ENCODE data around the gene TNFRSF21. TPM values are rescaled to one million over a fixed set of nuclear protein-coding genes. Genes with fewer than 3 reads are reported as not detected.

Gene TNFRSF21
- total RNA-seq, 4 donors from 2014 or later = 1.6 to 5.4 (median 3.1) TPM

DNA sequence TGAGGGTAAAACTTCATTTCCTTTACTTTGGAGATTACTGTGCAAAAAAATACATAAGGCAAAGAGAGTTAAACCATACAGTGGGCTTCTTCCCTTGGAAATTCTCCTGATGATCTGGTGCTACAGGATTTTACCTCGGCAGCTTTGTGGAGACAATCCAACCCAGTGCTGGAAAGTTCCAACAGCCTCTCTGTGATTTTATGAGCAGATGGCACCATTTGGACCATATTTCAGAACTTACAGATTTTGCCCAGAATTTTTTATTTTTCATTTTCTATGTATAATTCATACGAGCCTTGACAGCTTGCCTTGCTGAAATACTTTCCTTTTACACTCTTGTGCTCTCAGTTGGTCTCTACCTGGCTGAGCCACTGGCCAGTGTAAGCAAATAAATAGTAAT is 43.3 kb upstream of the TNFRSF21 start:
- intact Hi-C loops (cut with DNase I; ENCODE audit: low total_unique reads) = no loop called here
- TF ChIP-seq, protein P1, sequence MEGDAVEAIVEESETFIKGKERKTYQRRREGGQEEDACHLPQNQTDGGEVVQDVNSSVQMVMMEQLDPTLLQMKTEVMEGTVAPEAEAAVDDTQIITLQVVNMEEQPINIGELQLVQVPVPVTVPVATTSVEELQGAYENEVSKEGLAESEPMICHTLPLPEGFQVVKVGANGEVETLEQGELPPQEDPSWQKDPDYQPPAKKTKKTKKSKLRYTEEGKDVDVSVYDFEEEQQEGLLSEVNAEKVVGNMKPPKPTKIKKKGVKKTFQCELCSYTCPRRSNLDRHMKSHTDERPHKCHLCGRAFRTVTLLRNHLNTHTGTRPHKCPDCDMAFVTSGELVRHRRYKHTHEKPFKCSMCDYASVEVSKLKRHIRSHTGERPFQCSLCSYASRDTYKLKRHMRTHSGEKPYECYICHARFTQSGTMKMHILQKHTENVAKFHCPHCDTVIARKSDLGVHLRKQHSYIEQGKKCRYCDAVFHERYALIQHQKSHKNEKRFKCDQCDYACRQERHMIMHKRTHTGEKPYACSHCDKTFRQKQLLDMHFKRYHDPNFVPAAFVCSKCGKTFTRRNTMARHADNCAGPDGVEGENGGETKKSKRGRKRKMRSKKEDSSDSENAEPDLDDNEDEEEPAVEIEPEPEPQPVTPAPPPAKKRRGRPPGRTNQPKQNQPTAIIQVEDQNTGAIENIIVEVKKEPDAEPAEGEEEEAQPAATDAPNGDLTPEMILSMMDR (IDR thresholded peaks at IDR 0.05) = no peak
- no peak for TF ChIP-seq POLR2A (IDR thresholded peaks at IDR 0.05)
- no peak for DNase-seq (ENCODE audit: low spot score in 2 of 2)
- WGBS, 2 donors = 63 to 65% methylated on average over 2 of the region's 2 CpGs
- no peak overlapping the region for H3K4me3 ChIP-seq (ENCODE audit: low read depth, poor library complexity, severe bottlenecking)

DNA sequence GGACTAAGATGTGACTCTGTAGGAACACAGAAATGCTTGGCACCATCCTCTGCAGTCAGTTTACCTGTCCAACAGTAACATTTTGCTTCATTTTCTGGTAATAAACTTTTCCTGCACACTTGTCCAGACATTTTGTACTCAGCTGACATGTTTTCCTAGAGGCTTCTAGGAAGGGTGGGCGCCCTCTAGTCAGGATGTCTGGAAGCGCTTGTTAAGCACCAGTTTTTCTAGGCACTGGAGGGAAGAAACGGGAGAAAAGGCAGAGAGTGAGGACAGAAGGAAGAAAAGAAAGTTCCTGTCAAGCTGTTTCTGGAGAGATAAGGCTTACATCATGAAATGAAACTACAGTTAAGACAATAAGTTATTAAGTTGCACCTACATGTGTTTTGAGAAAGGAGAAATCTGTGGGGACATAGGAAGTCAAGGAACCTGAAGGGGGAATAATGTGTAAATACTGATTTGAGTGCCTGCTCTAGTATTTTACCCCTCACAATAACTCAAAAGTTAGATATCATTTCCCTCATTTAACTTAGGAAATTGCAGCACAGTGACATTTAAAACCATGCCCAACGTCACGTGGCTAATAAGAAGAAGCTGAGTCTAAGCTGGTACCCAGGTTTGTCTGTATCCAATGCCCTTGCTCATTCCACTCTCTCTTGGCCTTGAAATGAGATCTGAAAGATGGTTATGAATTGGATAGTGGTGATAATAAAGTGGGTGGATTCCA is 42.7 kb upstream of the TNFRSF21 start:
- no peak for DNase-seq (ENCODE audit: low spot score in 2 of 2)
- TF ChIP-seq POLR2A (IDR thresholded peaks at IDR 0.05) = no peak
- TF ChIP-seq, protein P1 (IDR thresholded peaks at IDR 0.05) = no peak
- 81 to 85% methylated on average over 5 of the region's 5 CpGs for WGBS, 2 donors
- intact Hi-C loops (cut with DNase I; ENCODE audit: low total_unique reads) = no loop called here
- no peak overlapping the region for H3K4me3 ChIP-seq (ENCODE audit: low read depth, poor library complexity, severe bottlenecking)

DNA sequence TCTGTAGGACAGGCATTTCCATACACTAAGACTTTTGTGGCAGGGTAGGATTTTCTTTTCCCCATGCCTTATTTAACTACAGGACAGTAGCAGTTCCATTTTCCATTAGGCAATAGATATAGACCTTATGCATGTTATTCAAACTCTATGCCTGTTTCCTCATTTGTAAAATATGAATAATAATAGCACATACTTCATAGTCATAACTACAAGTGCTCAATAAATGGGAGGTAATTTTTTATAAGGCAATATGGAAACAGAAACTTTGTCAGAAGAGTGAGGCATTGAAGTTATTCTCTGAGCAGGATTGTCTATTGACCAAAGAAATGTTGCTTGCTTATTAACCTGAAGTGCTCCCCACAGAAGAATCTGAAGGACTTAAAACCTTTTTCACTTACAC is 41.9 kb upstream of the TNFRSF21 start:
- intact Hi-C loops (cut with DNase I; ENCODE audit: low total_unique reads) = no loop called here
- no peak overlapping the region for H3K4me3 ChIP-seq (ENCODE audit: low read depth, poor library complexity, severe bottlenecking)
- DNase-seq (ENCODE audit: low spot score in 2 of 2) = no peak
- TF ChIP-seq, protein P1 (IDR thresholded peaks at IDR 0.05) = no peak
- TF ChIP-seq POLR2A (IDR thresholded peaks at IDR 0.05) = no peak

DNA sequence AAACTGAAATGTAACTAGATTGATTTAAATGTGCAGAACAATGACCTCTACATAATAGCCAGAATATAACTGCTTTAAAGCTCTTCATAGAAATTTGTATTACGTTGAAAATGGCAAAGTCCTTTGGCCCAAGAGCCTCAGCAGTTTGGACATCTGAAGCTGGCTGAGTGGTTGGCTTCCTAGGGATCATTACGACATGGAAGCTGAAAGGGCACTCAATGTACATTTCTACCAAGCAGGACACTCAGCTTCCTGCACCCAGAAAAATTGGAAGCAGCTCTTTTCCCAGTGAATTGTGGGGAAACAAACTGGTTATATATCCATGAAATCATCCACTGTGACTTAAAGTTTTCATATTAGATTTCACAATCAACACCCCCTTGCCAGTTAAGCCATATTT is 40.2 kb upstream of the TNFRSF21 start:
- 86 to 93% methylated on average over 2 of the region's 2 CpGs for WGBS, 2 donors
- intact Hi-C loops (cut with DNase I; ENCODE audit: low total_unique reads) = no loop called here
- H3K4me3 ChIP-seq (ENCODE audit: low read depth, poor library complexity, severe bottlenecking) = no peak overlapping the region
- no peak for DNase-seq (ENCODE audit: low spot score in 2 of 2)
- TF ChIP-seq POLR2A (IDR thresholded peaks at IDR 0.05) = no peak
- TF ChIP-seq, protein P1 (IDR thresholded peaks at IDR 0.05) = no peak

DNA sequence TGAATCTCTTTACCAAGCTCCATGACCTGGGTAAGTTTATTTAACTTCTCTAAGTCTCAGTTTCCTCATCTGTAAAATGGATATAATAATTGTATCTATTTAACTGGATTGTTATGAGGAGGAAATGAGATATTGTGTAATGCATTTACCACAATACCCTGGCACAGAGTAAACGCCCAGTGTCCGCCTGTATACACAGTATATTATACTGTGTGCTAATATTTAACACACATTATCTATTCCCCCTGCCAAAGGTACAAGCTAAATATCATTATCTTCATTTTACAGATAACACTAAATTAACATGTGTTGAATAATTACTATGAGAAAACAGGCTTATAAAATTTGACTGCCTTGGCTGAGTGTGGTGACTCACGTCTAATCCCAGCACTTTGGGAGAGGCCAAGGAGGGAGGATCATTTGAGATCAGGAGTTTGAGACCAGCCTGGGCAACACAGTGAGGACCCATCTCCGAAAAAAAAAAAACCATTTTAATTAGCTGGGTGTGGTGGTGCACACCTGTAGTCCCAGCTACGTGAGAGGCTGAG is 38.7 kb upstream of the TNFRSF21 start:
- H3K4me3 ChIP-seq (ENCODE audit: low read depth, poor library complexity, severe bottlenecking) = no peak overlapping the region
- DNase-seq (ENCODE audit: low spot score in 2 of 2) = no peak
- 69 to 78% methylated on average over 5 of the region's 5 CpGs for WGBS, 2 donors
- TF ChIP-seq, protein P1 (IDR thresholded peaks at IDR 0.05) = no peak
- no peak for TF ChIP-seq POLR2A (IDR thresholded peaks at IDR 0.05)
- intact Hi-C loops (cut with DNase I; ENCODE audit: low total_unique reads) = no loop called here

DNA sequence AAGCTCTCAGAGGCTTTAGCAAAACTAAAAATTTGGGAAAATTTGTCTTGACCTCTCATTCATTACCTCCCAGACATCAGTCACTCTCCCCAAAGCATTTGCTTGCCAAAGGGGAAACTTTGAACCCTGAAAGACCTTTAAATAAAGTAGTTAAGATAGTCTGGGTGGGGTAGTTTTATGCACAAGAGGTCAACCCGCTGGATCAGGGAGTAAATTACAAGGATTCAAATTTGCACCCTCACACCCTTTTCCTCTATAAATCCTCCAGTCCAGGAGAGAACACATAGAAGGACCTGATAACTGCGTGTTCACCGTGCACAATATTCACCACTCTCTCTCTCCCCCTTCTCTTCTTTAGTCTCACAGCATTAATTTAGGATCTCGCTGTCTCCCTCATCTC is 36.1 kb upstream of the TNFRSF21 start:
- TF ChIP-seq POLR2A (IDR thresholded peaks at IDR 0.05) = no peak
- TF ChIP-seq, protein P1 (IDR thresholded peaks at IDR 0.05) = no peak
- 83 to 89% methylated on average over 4 of the region's 4 CpGs for WGBS, 2 donors
- intact Hi-C loops (cut with DNase I; ENCODE audit: low total_unique reads) = no loop called here
- DNase-seq (ENCODE audit: low spot score in 2 of 2) = no peak
- no peak overlapping the region for H3K4me3 ChIP-seq (ENCODE audit: low read depth, poor library complexity, severe bottlenecking)

All from lower leg skin (tissue), 4 donors.